Measurements from ENCODE around the gene LTF. TPM values are rescaled to one million over a fixed set of nuclear protein-coding genes. Genes with fewer than 3 reads are reported as not detected.

Gene LTF
- total RNA-seq (2022; extraction: Qiagen RNA extraction) = not detected in 5 replicates

DNA sequence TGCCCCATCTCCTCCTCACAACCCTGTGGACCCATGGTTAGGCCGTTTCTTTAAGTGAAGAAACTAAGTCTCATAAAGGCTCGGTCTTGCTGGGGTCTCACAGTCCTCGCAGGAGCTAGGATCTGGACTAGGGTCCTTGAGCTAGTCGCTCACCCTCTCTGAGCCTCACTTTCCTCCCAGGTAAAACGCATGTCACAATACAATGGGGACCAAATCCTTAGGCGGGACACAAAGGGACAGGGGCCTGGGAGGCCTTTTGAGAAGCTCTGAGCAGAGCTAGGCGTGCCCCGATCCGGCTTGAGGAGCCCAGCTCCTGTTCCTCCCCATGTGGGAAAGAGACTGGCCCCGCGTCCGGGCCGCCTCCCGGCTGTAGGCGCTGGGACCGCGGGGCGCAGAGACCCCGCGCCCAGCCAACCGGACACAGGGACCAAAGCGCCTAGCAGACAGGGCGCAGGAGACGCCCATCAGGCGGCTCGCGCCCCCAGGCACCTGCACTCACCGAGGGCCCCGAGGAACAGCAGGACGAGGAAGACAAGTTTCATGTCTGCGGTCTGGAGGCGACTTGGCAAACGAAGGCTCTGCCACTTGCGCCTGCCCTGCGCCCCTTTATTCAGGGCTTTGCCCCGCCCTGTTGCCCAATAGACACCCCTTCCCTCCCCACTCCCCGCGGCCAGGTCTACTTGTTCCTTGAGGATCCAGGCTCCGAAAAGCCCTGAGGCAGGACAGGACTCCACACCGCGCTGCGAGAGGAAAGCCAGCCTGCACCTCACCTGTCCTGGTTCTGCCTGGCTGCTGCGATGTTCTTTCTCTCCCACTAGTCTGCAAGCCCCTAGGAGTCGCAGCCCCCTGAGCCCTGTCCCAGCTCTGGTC lies at the start of gene LTF:
Gene LTF (minus strand): TSS at position 580 of the 870 bp plus-strand sequence. CDS start 38 bp downstream, at position 542.

DNA sequence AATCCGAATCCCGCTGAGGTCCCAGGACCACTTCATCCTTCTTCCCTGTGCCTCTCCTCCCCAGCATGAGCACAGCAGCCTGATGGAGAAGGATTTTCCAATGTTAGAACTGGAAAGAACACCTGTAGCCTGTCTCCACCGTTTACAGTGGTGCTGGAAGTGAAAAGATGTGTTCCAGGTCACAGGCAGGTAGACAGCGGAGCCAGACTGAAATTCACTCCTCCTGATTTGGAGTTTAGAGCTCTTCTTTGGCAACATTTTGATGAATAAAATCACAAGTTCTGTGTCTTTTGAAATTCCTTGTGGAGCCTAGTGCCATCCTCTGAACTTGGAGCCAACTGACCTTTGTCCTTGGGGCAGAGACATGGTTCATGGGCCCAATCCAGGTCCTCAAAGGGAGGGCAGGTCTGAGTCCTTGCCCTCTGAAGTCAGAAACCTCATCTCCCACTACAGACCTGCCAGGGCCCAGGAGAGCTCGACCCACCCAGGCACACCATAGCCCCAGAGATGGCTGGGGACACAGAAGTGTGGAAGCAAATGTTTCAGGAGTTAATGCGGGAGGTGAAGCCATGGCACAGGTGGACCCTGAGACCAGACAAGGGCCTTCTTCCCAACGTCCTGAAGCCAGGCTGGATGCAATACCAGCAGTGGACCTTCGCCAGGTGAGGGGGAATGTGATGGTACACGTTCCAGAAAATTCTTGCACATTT lies 33.0 kb upstream of the LTF start, which contains the start of gene RTP3:
Gene RTP3 (plus strand): TSS at position 421 of the 710 bp plus-strand sequence. CDS start 87 bp downstream, at position 508.

DNA sequence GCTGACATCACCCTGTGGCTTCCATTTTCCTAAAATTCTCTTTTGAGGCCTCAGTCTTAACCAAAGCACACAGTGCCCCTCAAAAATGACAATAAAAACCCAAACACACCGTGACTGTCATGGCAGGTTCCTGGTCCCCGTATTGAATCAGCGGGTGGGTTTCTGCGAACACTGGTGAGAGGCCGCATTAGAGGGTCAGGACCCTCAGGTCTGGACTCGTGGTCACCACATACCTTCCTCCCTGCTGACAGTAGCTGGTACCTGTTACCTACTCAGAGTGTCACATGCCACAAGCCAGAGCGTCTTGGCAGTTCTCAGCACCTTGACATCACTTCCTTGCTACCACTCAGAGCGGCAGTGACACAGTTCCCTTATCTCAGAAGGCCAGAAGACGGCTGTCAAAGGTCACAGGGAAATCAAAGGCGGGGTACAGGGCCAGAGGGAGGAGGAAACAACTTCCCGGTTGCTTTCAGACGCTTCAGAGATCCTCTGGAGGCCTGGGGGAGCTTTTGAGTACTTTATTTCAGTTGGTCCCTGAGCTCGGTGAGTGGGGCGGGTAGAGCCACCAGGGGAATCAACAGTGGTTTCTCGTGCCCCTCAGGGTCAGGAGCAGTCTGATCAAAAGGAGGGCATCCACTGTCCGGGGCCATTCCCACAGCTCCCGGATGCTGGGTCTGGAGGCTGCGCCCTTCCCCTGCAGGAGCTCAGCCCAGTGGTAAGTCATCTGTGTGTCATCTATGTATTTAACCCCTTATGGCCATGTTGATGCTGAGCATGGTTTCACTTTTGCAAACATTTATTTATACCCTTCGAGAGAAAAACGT lies 57.7 kb downstream of the LTF start, which contains the start of the genes CCR5AS and CCRL2:
Gene CCR5AS (minus strand): TSS at position 279 of the 824 bp plus-strand sequence.
Gene CCRL2 (plus strand): TSS at position 472 of the 824 bp plus-strand sequence. CDS start 821 bp downstream, outside the sequence.

Other genes with a start within 250 kb of the LTF start
- not detected in 5 replicates for gene CCR3, start 222.4 kb downstream of the LTF start, total RNA-seq (2022; extraction: Qiagen RNA extraction)
- not detected in 5 replicates for gene CCR2, start 110.8 kb downstream of the LTF start, total RNA-seq (2022; extraction: Qiagen RNA extraction)
- not detected in 5 replicates for gene CCR5, start 94.0 kb downstream of the LTF start, total RNA-seq (2022; extraction: Qiagen RNA extraction)
- gene CCRL2, start 57.6 kb downstream of the LTF start, total RNA-seq (2022; extraction: Qiagen RNA extraction) = 0.08 to 0.11 TPM (median 0.09 TPM) in 4 of 5 replicates, not detected in the other
- gene RTP3, start 33.1 kb upstream of the LTF start, total RNA-seq (2022; extraction: Qiagen RNA extraction) = not detected in 5 replicates
- not detected in 5 replicates for gene LRRC2, start 101.4 kb upstream of the LTF start, total RNA-seq (2022; extraction: Qiagen RNA extraction)
- gene FAM240A, start 147.6 kb upstream of the LTF start, total RNA-seq (2022; extraction: Qiagen RNA extraction) = not detected in 5 replicates
- gene ALS2CL, start 228.8 kb upstream of the LTF start, total RNA-seq (2022; extraction: Qiagen RNA extraction) = 4.0 to 10.0 TPM (median 7.3 TPM) in 5 replicates
- 0.07 to 0.29 TPM (median 0.11 TPM) in 5 replicates for gene TMIE, start 236.5 kb upstream of the LTF start, total RNA-seq (2022; extraction: Qiagen RNA extraction)

All from A549 treated with dexamethasone at 1 μM for 4 hours (cell line).